ENCODE measurements around the gene SLC15A2.

GRCh38 chr3:121962443-121962842 is 68.2 kb downstream of the SLC15A2 start:
- TF ChIP-seq CTCF (IDR thresholded peaks at IDR 0.05) (no peak), POLR2A (IDR thresholded peaks at IDR 0.05) (no peak)

Measured in esophagus squamous epithelium (tissue), 4 donors.